ENCODE measurements around the gene CLRN3. TPM values are rescaled to one million over a fixed set of nuclear protein-coding genes. Genes with fewer than 3 reads are reported as not detected.

The CLRN3 gene
- total RNA-seq, 1 donor from 2014 or later: not detected

GRCh38 chr10:127834791-127835190 is 58.0 kb downstream of the CLRN3 start:
- no peaks in the 10 kb centered on the region for H3K27me3 Mint-ChIP-seq (ENCODE audit: low read depth)
- H3K9me3 Mint-ChIP-seq: no peaks in the 10 kb centered on the region
- intact Hi-C loops (cut with micrococcal nuclease): no loop called here
- no peak overlapping the region for H3K4me3 Mint-ChIP-seq (ENCODE audit: low read depth)
- H3K4me1 Mint-ChIP-seq (ENCODE audit: low read depth): no peaks in the 10 kb centered on the region
- DNase-seq (ENCODE audit: low spot score): no peak
- H3K27ac Mint-ChIP-seq: no peak overlapping the region
- H3K36me3 Mint-ChIP-seq (ENCODE audit: low read depth): no peaks in the 10 kb centered on the region

- Mint-ChIP-seq H3K27ac (no peak overlapping the region), H3K27me3 (ENCODE audit: low read depth) (no peaks in the 10 kb centered on the region), H3K4me3 (ENCODE audit: low read depth) (no peak overlapping the region), H3K9me3 (no peaks in the 10 kb centered on the region), H3K4me1 (ENCODE audit: low read depth) (no peaks in the 10 kb centered on the region), H3K36me3 (ENCODE audit: low read depth) (no peaks in the 10 kb centered on the region)
- intact Hi-C loops (cut with micrococcal nuclease): no loop called here
- no peak for DNase-seq (ENCODE audit: low spot score)
Observed at GRCh38 chr10:127834221-127834620, 58.5 kb downstream of the CLRN3 start.

GRCh38 chr10:127833804-127834203 is 58.9 kb downstream of the CLRN3 start:
- H3K4me3 Mint-ChIP-seq (ENCODE audit: low read depth): no peak overlapping the region
- intact Hi-C loops (cut with micrococcal nuclease): no loop called here
- no peaks in the 10 kb centered on the region for H3K27me3 Mint-ChIP-seq (ENCODE audit: low read depth)
- H3K9me3 Mint-ChIP-seq: no peaks in the 10 kb centered on the region
- H3K4me1 Mint-ChIP-seq (ENCODE audit: low read depth): no peaks in the 10 kb centered on the region
- no peak for DNase-seq (ENCODE audit: low spot score)
- H3K27ac Mint-ChIP-seq: no peak overlapping the region
- no peaks in the 10 kb centered on the region for H3K36me3 Mint-ChIP-seq (ENCODE audit: low read depth)

- no peaks in the 10 kb centered on the region for H3K9me3 Mint-ChIP-seq
- intact Hi-C loops (cut with micrococcal nuclease): no loop called here
- DNase-seq (ENCODE audit: low spot score): no peak
- H3K4me3 Mint-ChIP-seq (ENCODE audit: low read depth): no peak overlapping the region
- no peaks in the 10 kb centered on the region for H3K36me3 Mint-ChIP-seq (ENCODE audit: low read depth)
- H3K4me1 Mint-ChIP-seq (ENCODE audit: low read depth): no peaks in the 10 kb centered on the region
- no peak overlapping the region for H3K27ac Mint-ChIP-seq
- H3K27me3 Mint-ChIP-seq (ENCODE audit: low read depth): no peaks in the 10 kb centered on the region
Observed at GRCh38 chr10:127832501-127832900, 60.2 kb downstream of the CLRN3 start.

GRCh38 chr10:127830414-127830813 is 62.3 kb downstream of the CLRN3 start:
- H3K27ac Mint-ChIP-seq: no peak overlapping the region
- H3K9me3 Mint-ChIP-seq: no peaks in the 10 kb centered on the region
- no peak for DNase-seq (ENCODE audit: low spot score)
- intact Hi-C loops (cut with micrococcal nuclease): no loop called here
- no peaks in the 10 kb centered on the region for H3K36me3 Mint-ChIP-seq (ENCODE audit: low read depth)
- no peaks in the 10 kb centered on the region for H3K4me1 Mint-ChIP-seq (ENCODE audit: low read depth)
- no peak overlapping the region for H3K4me3 Mint-ChIP-seq (ENCODE audit: low read depth)
- no peaks in the 10 kb centered on the region for H3K27me3 Mint-ChIP-seq (ENCODE audit: low read depth)

Other genes with a start within 250 kb of the CLRN3 start
- not detected in 2 replicates for gene FOXI2, start 155.8 kb downstream of the CLRN3 start, total RNA-seq
- gene PTPRE, start 14.2 kb upstream of the CLRN3 start, total RNA-seq: 16.8 and 17.0 TPM in 2 replicates
- 163 and 165 TPM in 2 replicates for gene MKI67, start 233.5 kb upstream of the CLRN3 start, total RNA-seq